ENCODE results near the gene CHRNA4. TPM values are rescaled to one million over a fixed set of nuclear protein-coding genes. Genes with fewer than 3 reads are reported as not detected.
A peak's percentile ranks its signal among the peaks of the same experiment; 100 is the strongest.

Gene CHRNA4
- total and polyA plus RNA-seq, 2 of the 4 experiments (the other 2 are of a cell fraction) = not detected

- H2AK9ac ChIP-seq (replicated peaks; ENCODE audit: low read depth, low read length, poor library complexity) = no peak overlapping the region
- H3K18ac ChIP-seq (ENCODE audit: low read depth, low read length) = no peak overlapping the region
- H3K4ac ChIP-seq (ENCODE audit: low read depth, low read length) = no peak overlapping the region
- no peak overlapping the region for H3K56ac ChIP-seq (ENCODE audit: extremely low read depth, insufficient read depth, low read length)
- dilution Hi-C loops (cut with HindIII; ENCODE audit: low sequenced_read_pairs, unreplicated experiment) = no loop called here
- H3K4me3 ChIP-seq (ENCODE audit: insufficient read depth, low read depth, low read length) = no peak overlapping the region
- H3K79me1 ChIP-seq (ENCODE audit: low read depth in 1 of 2, low read length in 2 of 2) = no peaks in the 10 kb centered on the region
- no peak overlapping the region for H2BK20ac ChIP-seq (ENCODE audit: low read depth, low read length)
- DNase-seq = no peak
- H4K8ac ChIP-seq (ENCODE audit: low read depth in 2 of 2, low read length in 2 of 2) = no peak overlapping the region
- ChIA-PET POLR2A (ENCODE audit: unreplicated experiment) (no interaction called here), CTCF (interaction anchor here (1.0 kb wide), 1 partner anchor 14 kb away, joined by 3 read pairs; no protein-coding TSS in a partner anchor)
- in situ Hi-C loops (cut with MboI; ENCODE audit: low sequenced_read_pairs) = no loop called here
- H3K9ac ChIP-seq (ENCODE audit: low read depth, low read length) = no peak overlapping the region
- intact Hi-C loops (cut with micrococcal nuclease) = no loop called here
- H4K5ac ChIP-seq (ENCODE audit: low read depth, low read length) = no peak overlapping the region
- H3K36me3 ChIP-seq (ENCODE audit: control insufficient read depth, insufficient read depth, low read length) = no peaks in the 10 kb centered on the region
- no peak overlapping the region for H2AK5ac ChIP-seq (ENCODE audit: low read depth, low read length)
- H3K27me3 ChIP-seq (ENCODE audit: control insufficient read depth, insufficient read depth, low read length) = peaks cover 41% of the 10 kb centered on the region
- H3K27ac ChIP-seq (ENCODE audit: insufficient read depth, low read length) = no peak overlapping the region
- no peak overlapping the region for H3K23ac ChIP-seq (ENCODE audit: low read depth, low read length)
- H3K9me1 ChIP-seq (ENCODE audit: insufficient read depth, low read length) = no peaks in the 10 kb centered on the region
- ATAC-seq (ENCODE audit: low read depth) = no peak
- H2AFZ ChIP-seq (replicated peaks; ENCODE audit: low read length, poor library complexity) = peak overlapping the region; percentile 51
- TF ChIP-seq NFE2L2 (IDR thresholded peaks at IDR 0.05; ENCODE audit: low read depth, low read length) = no peak
- no peak for TF ChIP-seq MAZ (IDR thresholded peaks at IDR 0.05; ENCODE audit: borderline replicate concordance, low read depth, low read length)
- TF ChIP-seq USF2 (IDR thresholded peaks at IDR 0.05; ENCODE audit: low read depth, low read length) = no peak
- TF ChIP-seq ELK1 (IDR thresholded peaks at IDR 0.05; ENCODE audit: borderline replicate concordance, low read depth, low read length) = no peak
- TF ChIP-seq CTCF (conservative IDR thresholded peaks at IDR 0.05; ENCODE audit: low read depth, low read length) = no peak; the same call in 1 of the 2 replicates
- peak; percentile 7; the same call in 1 of the 2 replicates for TF ChIP-seq POLR2A (IDR thresholded peaks at IDR 0.05; ENCODE audit: low read depth, low read length)
- no peaks in the 10 kb centered on the region for H3K4me1 ChIP-seq (ENCODE audit: control insufficient read depth, insufficient read depth, low read length)
- no TSS peak for BruUV-seq (replicated peaks)
- no peak overlapping the region for H4K91ac ChIP-seq (ENCODE audit: insufficient read depth, low read depth, low read length)
- H2BK15ac ChIP-seq (ENCODE audit: low read depth, low read length) = no peak overlapping the region
- no peak overlapping the region for H3K4me2 ChIP-seq (ENCODE audit: low read depth, low read length)
- no peak overlapping the region for H3K14ac ChIP-seq (replicated peaks; ENCODE audit: low read depth, low read length)
- H3K9me3 ChIP-seq (ENCODE audit: control insufficient read depth, insufficient read depth, low read length) = peaks cover 2% of the 10 kb centered on the region; the same call in 1 of the 2 replicates
- H2BK120ac ChIP-seq (ENCODE audit: low read depth, low read length) = no peak overlapping the region
- WGBS, 2 experiments (ENCODE audit: extremely low coverage in 2 of 2, insufficient read length in 1 of 2) = no CpG with 5 or more reads among the region's 17 CpGs
- H4K20me1 ChIP-seq (ENCODE audit: insufficient read depth, low read length) = peaks cover 23% of the 10 kb centered on the region
- no peak overlapping the region for H2BK5ac ChIP-seq (ENCODE audit: low read depth, low read length, poor library complexity, severe bottlenecking)
Measured at GRCh38 chr20:63295422-63295821, 65.7 kb downstream of the CHRNA4 start.
